Stimulated activated CD4-positive, alpha-beta T cell treated with anti-CD3 and anti-CD28 coated beads, Interleukin-12 subunit alpha, Interleukin-12 subunit beta, amount 100 ng/mL, for 24 hours (primary cell): ENCODE measurements around the gene ADAMTS9.

Experiments used
- DNase-seq, 2 experiments: peaks; one replicate each; pipeline ENCODE4 v3.0.0-alpha.2; 2020; ENCODE audit warnings: low read depth in 2 of 2

The ADAMTS9 gene

GRCh38 chr3:64621726-64622395 is 65.9 kb downstream of the ADAMTS9 start:
- no peak for DNase-seq

GRCh38 chr3:64621275-64621674 is 66.5 kb downstream of the ADAMTS9 start:
- DNase-seq = no peak

- no peak for DNase-seq
Measured at GRCh38 chr3:64620020-64620419, 67.8 kb downstream of the ADAMTS9 start.

- DNase-seq = no peak
Measured at GRCh38 chr3:64619216-64619615, 68.6 kb downstream of the ADAMTS9 start.

- no peak for DNase-seq
Measured at GRCh38 chr3:64617610-64618009, 70.2 kb downstream of the ADAMTS9 start.

GRCh38 chr3:64616953-64617352 is 70.8 kb downstream of the ADAMTS9 start:
- DNase-seq = no peak

GRCh38 chr3:64612916-64613526 is 74.8 kb downstream of the ADAMTS9 start:
- no peak for DNase-seq

GRCh38 chr3:64612082-64612860 is 75.5 kb downstream of the ADAMTS9 start:
- no peak for DNase-seq

- DNase-seq = no peak
Measured at GRCh38 chr3:64608741-64609140, 79.1 kb downstream of the ADAMTS9 start.

GRCh38 chr3:64607032-64607551 is 80.7 kb downstream of the ADAMTS9 start:
- no peak for DNase-seq

GRCh38 chr3:64604313-64604712 is 83.5 kb downstream of the ADAMTS9 start:
- DNase-seq = no peak

GRCh38 chr3:64601824-64602223 is 86.0 kb downstream of the ADAMTS9 start:
- no peak for DNase-seq

- no peak for DNase-seq
Measured at GRCh38 chr3:64600246-64600950, 87.4 kb downstream of the ADAMTS9 start.

GRCh38 chr3:64599651-64600050 is 88.1 kb downstream of the ADAMTS9 start:
- no peak for DNase-seq

- DNase-seq = no peak
Measured at GRCh38 chr3:64595253-64595694, 92.5 kb downstream of the ADAMTS9 start.

- no peak for DNase-seq
Measured at GRCh38 chr3:64594134-64594533, 93.7 kb downstream of the ADAMTS9 start.

GRCh38 chr3:64593350-64593749 is 94.5 kb downstream of the ADAMTS9 start:
- no peak for DNase-seq

- no peak for DNase-seq
Measured at GRCh38 chr3:64591615-64592014, 96.2 kb downstream of the ADAMTS9 start.

GRCh38 chr3:64588380-64588779 is 99.4 kb downstream of the ADAMTS9 start:
- no peak for DNase-seq

- no peak for DNase-seq
Measured at GRCh38 chr3:64586952-64587351, 100.8 kb downstream of the ADAMTS9 start.

- DNase-seq = no peak
Measured at GRCh38 chr3:64584179-64584578, 103.6 kb downstream of the ADAMTS9 start.

- DNase-seq = no peak
Measured at GRCh38 chr3:64578797-64579196, 109.0 kb downstream of the ADAMTS9 start.
